DMS53 treated with DMSO at 0.1 percent for 48 hours (cell line): ENCODE results near the gene PDZD2.

Experiments
- DNase-seq: peaks from one replicate; lab custom pipeline; 2025; ENCODE audit not compliant: unreplicated experiment; lab: John Stamatoyannopoulos, UW

Gene PDZD2

GRCh38 chr5:31860726-31861433 is 221.9 kb downstream of the PDZD2 start:
- no peak for DNase-seq

- DNase-seq = no peak
Observed at GRCh38 chr5:31861601-31862000, 222.7 kb downstream of the PDZD2 start.

- DNase-seq = no peak
Observed at GRCh38 chr5:31863991-31864411, 225.1 kb downstream of the PDZD2 start.

- DNase-seq = no peak
Observed at GRCh38 chr5:31866166-31866565, 227.2 kb downstream of the PDZD2 start.

GRCh38 chr5:31867219-31867618 is 228.3 kb downstream of the PDZD2 start:
- DNase-seq = no peak

- no peak for DNase-seq
Observed at GRCh38 chr5:31880449-31880848, 241.5 kb downstream of the PDZD2 start.

- no peak for DNase-seq
Observed at GRCh38 chr5:31884896-31885295, 246.0 kb downstream of the PDZD2 start.

GRCh38 chr5:31886206-31886605 is 247.3 kb downstream of the PDZD2 start:
- DNase-seq = no peak

GRCh38 chr5:31887556-31887955 is 248.6 kb downstream of the PDZD2 start:
- DNase-seq = no peak

GRCh38 chr5:31888564-31888963 is 249.6 kb downstream of the PDZD2 start:
- DNase-seq = no peak

- no peak for DNase-seq
Observed at GRCh38 chr5:31889001-31889561, 250.2 kb downstream of the PDZD2 start.

- DNase-seq = no peak
Observed at GRCh38 chr5:31890046-31890445, 251.1 kb downstream of the PDZD2 start.

- no peak for DNase-seq
Observed at GRCh38 chr5:31894141-31894540, 255.2 kb downstream of the PDZD2 start.

GRCh38 chr5:31895199-31895820 is 256.4 kb downstream of the PDZD2 start:
- no peak for DNase-seq

GRCh38 chr5:31898036-31898632 is 259.2 kb downstream of the PDZD2 start:
- no peak for DNase-seq

GRCh38 chr5:31900296-31900865 is 261.4 kb downstream of the PDZD2 start:
- DNase-seq = no peak

- no peak for DNase-seq
Observed at GRCh38 chr5:31901807-31902530, 263.0 kb downstream of the PDZD2 start.

- no peak for DNase-seq
Observed at GRCh38 chr5:31908396-31908795, 269.5 kb downstream of the PDZD2 start.

GRCh38 chr5:31909073-31909472 is 270.1 kb downstream of the PDZD2 start:
- DNase-seq = no peak

GRCh38 chr5:31911291-31912265 is 272.6 kb downstream of the PDZD2 start:
- no peak for DNase-seq
